K562 (cell line): Measurements from ENCODE around the gene ARHGAP28. TPM values are rescaled to one million over a fixed set of nuclear protein-coding genes. Genes with fewer than 3 reads are reported as not detected.

Experiments
- ATAC-seq: fragments of 200-7000 bp; cut with Tn5 transposase; 3 replicates; pipeline ENCODE4 v1.9.1; 2020; ENCODE audit warnings: moderate library complexity
- BruUV-seq: library from RNA; stranded (reverse); fragments of 400-500 nt; replicated peaks from 2 replicates; lab custom pipeline; 2021; lab: Mats Ljungman, UMichigan
- CTCF ChIA-PET: fragments of 300-600 bp; formaldehyde crosslinking; extraction: SDS; loops from one replicate; lab custom pipeline; 2021; ENCODE audit warnings: low intra/inter-chr PET ratio; lab: Yijun Ruan, JAX
- POLR2A ChIA-PET: fragments of 300-600, 350-650 bp; sonication (Branson Sonifier 250); formaldehyde crosslinking; extraction: SDS; loops from one replicate; lab custom pipeline; 2021; ENCODE audit warnings: antibody characterized with exemption, inconsistent platforms; lab: Yijun Ruan, JAX
- DNase-seq, 4 experiments: peaks; one replicate each; pipeline versions ENCODE4 v3.0.0 to v3.0.0-alpha.2; 2011 to 2018; ENCODE audit warnings: low spot score in 3 of 4, mixed read lengths in 3 of 4; ENCODE audit errors: extremely low read depth in 1 of 4
- FAIRE-seq: peaks from 2 replicates; lab custom pipeline; 2011; peaks lifted over from hg19 to GRCh38; lab: Jason Lieb, UNC
- H2AFZ ChIP-seq: 2 replicates; pipeline ENCODE4 v1.6.0; 2011; ENCODE audit warnings: low read depth, low read length, control low read depth, inconsistent platforms
- H3K27ac ChIP-seq: fragments of 200-600 bp; 3 replicates; pipeline ENCODE4 v1.8.0; 2011; ENCODE audit warnings: low read depth, mild to moderate bottlenecking, control low read depth, inconsistent platforms, low read length, moderate library complexity, mixed read lengths; ENCODE audit errors: extremely low read depth
- H3K27me3 ChIP-seq, 2 experiments: fragments of 300-600 bp in 1 of 2; 2 replicates in 1 of 2; 3 replicates in 1 of 2; pipeline versions ENCODE4 v1.6.0 to v1.8.0; 2011; ENCODE audit warnings: inconsistent platforms in 2 of 2, low read length in 2 of 2, mild to moderate bottlenecking in 1 of 2, mixed read lengths in 1 of 2, moderate library complexity in 1 of 2; ENCODE audit not compliant: control insufficient read depth in 2 of 2, insufficient read depth in 2 of 2
- H3K36me3 ChIP-seq: fragments of 300-600 bp; 3 replicates; pipeline ENCODE4 v1.8.0; 2011; ENCODE audit warnings: mild to moderate bottlenecking, low read length, inconsistent platforms; ENCODE audit not compliant: control insufficient read depth, insufficient read depth
- H3K4me1 ChIP-seq, 2 experiments: fragments of 200-600 bp in 1 of 2; replicated peaks in 1 of 2; 2 replicates in 1 of 2; 3 replicates in 1 of 2; pipeline versions ENCODE4 v1.5.1 to v1.8.0; 2011; ENCODE audit warnings: inconsistent platforms in 2 of 2, low read length in 2 of 2, mild to moderate bottlenecking in 1 of 2, mixed read lengths in 1 of 2, moderate library complexity in 1 of 2; ENCODE audit not compliant: control insufficient read depth in 2 of 2, insufficient read depth in 2 of 2
- H3K4me2 ChIP-seq: 2 replicates; pipeline ENCODE4 v1.6.1; 2011; ENCODE audit warnings: low read length, control low read depth, inconsistent platforms, mixed read lengths; ENCODE audit not compliant: insufficient read depth
- H3K4me3 ChIP-seq: fragments of 200-600 bp; sonication (generic), shearing (Covaris generic); 2 replicates; pipeline ENCODE4 v1.5.1; 2016; ENCODE audit warnings: control low read depth, inconsistent platforms
- H3K79me2 ChIP-seq: fragments of 200-600 bp; 3 replicates; pipeline ENCODE4 v1.8.0; 2011; ENCODE audit warnings: low read length, inconsistent platforms; ENCODE audit not compliant: control insufficient read depth, insufficient read depth
- H3K9ac ChIP-seq, 2 experiments: 2 replicates each; pipeline versions ENCODE4 v1.6.0 to v1.6.1; 2011; ENCODE audit warnings: low read depth in 2 of 2, low read length in 2 of 2, control low read depth in 1 of 2, inconsistent platforms in 1 of 2, mild to moderate bottlenecking in 1 of 2, mixed read lengths in 1 of 2; ENCODE audit not compliant: insufficient read depth in 1 of 2
- H3K9me1 ChIP-seq: one replicate; pipeline ENCODE4 v1.6.0; 2011; ENCODE audit warnings: inconsistent platforms, mild to moderate bottlenecking, low read length, moderate library complexity; ENCODE audit not compliant: control insufficient read depth, insufficient read depth
- H3K9me3 ChIP-seq: replicated peaks from 2 replicates; pipeline ENCODE4 v1.5.1; 2011; ENCODE audit warnings: low read depth, low read length, inconsistent platforms; ENCODE audit not compliant: control insufficient read depth, insufficient read depth
- H4K20me1 ChIP-seq: replicated peaks from 2 replicates; pipeline ENCODE4 v1.6.1; 2011; ENCODE audit warnings: low read length, inconsistent platforms, mixed read lengths; ENCODE audit not compliant: control insufficient read depth, insufficient read depth
- ATF1 ChIP-seq, 2 experiments: fragments of 450-650 bp in 1 of 2; IDR thresholded peaks; 2 replicates each; pipeline ENCODE4 v1.6.1; 2016; ENCODE audit warnings: missing compliant biosample characterization in 1 of 2, missing genetic modification characterization in 1 of 2
- CAMTA2 ChIP-seq: fragments of 250-450 bp; sonication (Bioruptor Pico); conservative IDR thresholded peaks from 2 replicates; pipeline ENCODE4 v1.5.1; 2022
- HSF4 ChIP-seq: fragments of 250-450 bp; sonication (Bioruptor Pico); IDR thresholded peaks from 2 replicates; pipeline ENCODE4 v2.1.2; 2022; ENCODE audit warnings: mild to moderate bottlenecking, moderate library complexity, borderline replicate concordance
- NR2C1 ChIP-seq, 2 experiments: fragments of 450-650 bp; IDR thresholded peaks; 2 replicates each; pipeline ENCODE4 v1.6.1; 2017; ENCODE audit warnings: mild to moderate bottlenecking in 2 of 2, antibody characterized with exemption in 1 of 2, inconsistent platforms in 1 of 2, missing compliant biosample characterization in 1 of 2, missing genetic modification characterization in 1 of 2
- NRF1 ChIP-seq, 2 experiments: fragments of 450-650 bp; IDR thresholded peaks in 1 of 2; conservative IDR thresholded peaks in 1 of 2; 2 replicates each; pipeline ENCODE4 v1.6.1; 2014; ENCODE audit warnings: mild to moderate bottlenecking in 2 of 2
- ZNF12 ChIP-seq: sonication (generic); formaldehyde crosslinking; IDR thresholded peaks from 2 replicates; pipeline ENCODE4 v1.4.0; 2020; ENCODE audit warnings: mild to moderate bottlenecking, missing genetic modification reagents
- ZNF3 ChIP-seq: fragments of 250-450 bp; sonication (Bioruptor Pico); IDR thresholded peaks from 2 replicates; pipeline ENCODE4 v1.5.0; 2021; ENCODE audit warnings: mild to moderate bottlenecking, moderate library complexity
- ZNF431 ChIP-seq: sonication (generic); formaldehyde crosslinking; IDR thresholded peaks from 2 replicates; pipeline ENCODE4 v1.8.0; 2022; ENCODE audit warnings: mild to moderate bottlenecking, missing genetic modification reagents
- ZNF668 ChIP-seq: fragments of 250-450 bp; sonication (Bioruptor Pico); IDR thresholded peaks from 2 replicates; pipeline ENCODE4 v1.8.0; 2022; ENCODE audit warnings: mild to moderate bottlenecking, inconsistent platforms
- WGBS: fragments of 100-300 bp; shearing (Covaris generic); methylation state at CpG from one replicate; pipeline ENCODE4 v1.1.6; 2016; ENCODE audit warnings: low coverage, mixed read lengths; ENCODE audit not compliant: insufficient coverage; ENCODE audit errors: missing lambda C conversion rate; 5-methylcytosine and 5-hydroxymethylcytosine counted together
- in situ Hi-C: fragments of 300-500 bp; cut with MboI; formaldehyde crosslinking; loops from 4 replicates; pipeline ENCODE4 v1.15.0; 2018; ENCODE audit warnings: inconsistent platforms, mixed read lengths
- intact Hi-C: fragments of 100-400 bp; cut with micrococcal nuclease; formaldehyde crosslinking; loops from 2 replicates; pipeline ENCODE4 v1.14.2; 2022
- polyA plus RNA-seq, 8 experiments: library from polyadenylated mRNA; depleted of rRNA in 4 of 8; stranded (reverse) in 5 of 8; unstranded in 3 of 8; fragments of >200 nt; fragmentation: Nextera tagmentation in 2 of 8; fragmentation: Illumina TruSeq in 1 of 8; extraction: Ambion mirVana in 2 of 8; extraction: Trizol in 1 of 8; gene quantifications; 2 replicates each; pipeline versions ENCODE4 v1.2.1 to v1.2.3, GENCODE V29; 2011 to 2014; ENCODE audit warnings: inconsistent platforms in 1 of 8, missing spikeins in 1 of 8
- total RNA-seq, 7 experiments: library from RNA; depleted of rRNA in 6 of 7; stranded (reverse); fragments of >200 nt in 6 of 7; fragmentation: Illumina TruSeq in 2 of 7; extraction: Trizol in 2 of 7; gene quantifications; 2 replicates each; pipeline versions ENCODE4 v1.2.1 to v1.2.3, GENCODE V29; 2011 to 2021; ENCODE audit warnings: low replicate concordance in 1 of 7
- TF ChIP-seq, protein P1 (sequence below): sonication (generic); formaldehyde crosslinking; IDR thresholded peaks from 2 replicates; pipeline ENCODE4 v1.8.1; 2023; ENCODE audit warnings: missing genetic modification reagents, mild to moderate bottlenecking, borderline replicate concordance
- TF ChIP-seq, protein P2 (sequence below), 3 experiments: fragments of 200-800 bp in 1 of 3; fragments of 250-450 bp in 1 of 3; fragments of 450-650 bp in 1 of 3; sonication (Bioruptor Pico) in 1 of 3; sonication (Bioruptor generic) in 1 of 3; formaldehyde crosslinking in 1 of 3; IDR thresholded peaks; 2 replicates each; pipeline versions ENCODE4 v1.6.1 to v1.8.0; 2016 to 2022; ENCODE audit warnings: mild to moderate bottlenecking in 2 of 3, missing genetic modification characterization in 2 of 3, missing compliant biosample characterization in 1 of 3, moderate library complexity in 1 of 3
- TF ChIP-seq, protein P3 (sequence below): fragments of 250-450 bp; sonication (Bioruptor Pico); IDR thresholded peaks from 2 replicates; pipeline ENCODE4 v1.4.0; 2020; ENCODE audit warnings: borderline replicate concordance

The ARHGAP28 gene
- total and polyA plus RNA-seq, 9 of the 15 experiments (the other 6 are each of a cell fraction or from before 2014, with no cell fraction given), result 0.93 to 5.9 (median 5.0) TPM

DNA sequence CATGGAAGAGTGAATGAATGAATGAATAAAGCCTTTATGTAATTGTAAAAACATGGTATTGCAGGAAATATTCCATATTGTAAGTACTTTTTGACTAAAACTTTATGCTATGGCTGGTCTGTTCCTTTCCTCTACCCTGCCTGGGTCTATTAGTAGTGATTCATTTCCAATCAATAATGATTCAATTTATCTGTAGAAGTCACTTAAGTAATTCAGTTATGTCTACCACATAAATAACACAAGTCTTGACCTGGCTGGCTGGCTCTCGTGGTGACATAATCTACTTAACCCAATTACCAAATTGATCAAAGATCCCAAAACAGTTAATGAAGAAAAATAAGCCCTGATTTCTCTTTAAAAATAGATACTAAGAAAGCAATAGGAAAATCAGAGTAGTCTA lies 7.8 kb upstream of the ARHGAP28 start:
- CTCF ChIA-PET, result no interaction called here
- no peak overlapping the region for H3K9ac ChIP-seq
- ATAC-seq (no peak), DNase-seq (no peak), FAIRE-seq (no peak)
- H3K9me1 ChIP-seq, result no peaks in the 10 kb centered on the region
- no peaks in the 10 kb centered on the region for H3K36me3 ChIP-seq
- H3K27me3 ChIP-seq, result no peaks in the 10 kb centered on the region
- BruUV-seq, result no TSS peak
- no peaks in the 10 kb centered on the region for H3K9me3 ChIP-seq
- no peak overlapping the region for H3K4me3 ChIP-seq
- POLR2A ChIA-PET, result interaction anchor here (0.9 kb wide), 1 partner anchor 8 kb away, joined by 3 read pairs; the partner anchor contains the start of gene ARHGAP28
- intact Hi-C loops (no loop called here), in situ Hi-C loops (no loop called here)
- no peak overlapping the region for H3K4me2 ChIP-seq
- no peaks in the 10 kb centered on the region for H3K4me1 ChIP-seq
- no peak overlapping the region for H3K27ac ChIP-seq
- WGBS, result 29% methylated on average over 1 of the region's 1 CpG
- H2AFZ ChIP-seq, result no peak overlapping the region
- H4K20me1 ChIP-seq, result no peaks in the 10 kb centered on the region
- TF ChIP-seq NR2C1 (IDR thresholded peaks at IDR 0.05) (no peak), NR2C1 (tag; IDR thresholded peaks at IDR 0.05) (no peak), CAMTA2 (CRISPR knock-in tag) (no peak), HSF4 (CRISPR knock-in tag) (no peak), ZNF3 (CRISPR knock-in tag) (no peak), ATF1 (CRISPR knock-in tag; IDR thresholded peaks at IDR 0.05) (no peak), ATF1 (tag; IDR thresholded peaks at IDR 0.05) (no peak), NRF1 (conservative IDR thresholded peaks at IDR 0.05 in 1 of 2, IDR thresholded peaks at IDR 0.05 in 1 of 2) (no peak), ZNF12 (CRISPR knock-in tag) (no peak), ZNF431 (CRISPR knock-in tag) (no peak), ZNF668 (CRISPR knock-in tag) (no peak)
- TF ChIP-seq, protein P1, sequence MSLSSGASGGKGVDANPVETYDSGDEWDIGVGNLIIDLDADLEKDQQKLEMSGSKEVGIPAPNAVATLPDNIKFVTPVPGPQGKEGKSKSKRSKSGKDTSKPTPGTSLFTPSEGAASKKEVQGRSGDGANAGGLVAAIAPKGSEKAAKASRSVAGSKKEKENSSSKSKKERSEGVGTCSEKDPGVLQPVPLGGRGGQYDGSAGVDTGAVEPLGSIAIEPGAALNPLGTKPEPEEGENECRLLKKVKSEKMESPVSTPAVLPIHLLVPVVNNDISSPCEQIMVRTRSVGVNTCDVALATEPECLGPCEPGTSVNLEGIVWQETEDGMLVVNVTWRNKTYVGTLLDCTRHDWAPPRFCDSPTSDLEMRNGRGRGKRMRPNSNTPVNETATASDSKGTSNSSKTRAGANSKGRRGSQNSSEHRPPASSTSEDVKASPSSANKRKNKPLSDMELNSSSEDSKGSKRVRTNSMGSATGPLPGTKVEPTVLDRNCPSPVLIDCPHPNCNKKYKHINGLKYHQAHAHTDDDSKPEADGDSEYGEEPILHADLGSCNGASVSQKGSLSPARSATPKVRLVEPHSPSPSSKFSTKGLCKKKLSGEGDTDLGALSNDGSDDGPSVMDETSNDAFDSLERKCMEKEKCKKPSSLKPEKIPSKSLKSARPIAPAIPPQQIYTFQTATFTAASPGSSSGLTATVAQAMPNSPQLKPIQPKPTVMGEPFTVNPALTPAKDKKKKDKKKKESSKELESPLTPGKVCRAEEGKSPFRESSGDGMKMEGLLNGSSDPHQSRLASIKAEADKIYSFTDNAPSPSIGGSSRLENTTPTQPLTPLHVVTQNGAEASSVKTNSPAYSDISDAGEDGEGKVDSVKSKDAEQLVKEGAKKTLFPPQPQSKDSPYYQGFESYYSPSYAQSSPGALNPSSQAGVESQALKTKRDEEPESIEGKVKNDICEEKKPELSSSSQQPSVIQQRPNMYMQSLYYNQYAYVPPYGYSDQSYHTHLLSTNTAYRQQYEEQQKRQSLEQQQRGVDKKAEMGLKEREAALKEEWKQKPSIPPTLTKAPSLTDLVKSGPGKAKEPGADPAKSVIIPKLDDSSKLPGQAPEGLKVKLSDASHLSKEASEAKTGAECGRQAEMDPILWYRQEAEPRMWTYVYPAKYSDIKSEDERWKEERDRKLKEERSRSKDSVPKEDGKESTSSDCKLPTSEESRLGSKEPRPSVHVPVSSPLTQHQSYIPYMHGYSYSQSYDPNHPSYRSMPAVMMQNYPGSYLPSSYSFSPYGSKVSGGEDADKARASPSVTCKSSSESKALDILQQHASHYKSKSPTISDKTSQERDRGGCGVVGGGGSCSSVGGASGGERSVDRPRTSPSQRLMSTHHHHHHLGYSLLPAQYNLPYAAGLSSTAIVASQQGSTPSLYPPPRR (CRISPR knock-in tag), result no peak
- TF ChIP-seq, protein P2, sequence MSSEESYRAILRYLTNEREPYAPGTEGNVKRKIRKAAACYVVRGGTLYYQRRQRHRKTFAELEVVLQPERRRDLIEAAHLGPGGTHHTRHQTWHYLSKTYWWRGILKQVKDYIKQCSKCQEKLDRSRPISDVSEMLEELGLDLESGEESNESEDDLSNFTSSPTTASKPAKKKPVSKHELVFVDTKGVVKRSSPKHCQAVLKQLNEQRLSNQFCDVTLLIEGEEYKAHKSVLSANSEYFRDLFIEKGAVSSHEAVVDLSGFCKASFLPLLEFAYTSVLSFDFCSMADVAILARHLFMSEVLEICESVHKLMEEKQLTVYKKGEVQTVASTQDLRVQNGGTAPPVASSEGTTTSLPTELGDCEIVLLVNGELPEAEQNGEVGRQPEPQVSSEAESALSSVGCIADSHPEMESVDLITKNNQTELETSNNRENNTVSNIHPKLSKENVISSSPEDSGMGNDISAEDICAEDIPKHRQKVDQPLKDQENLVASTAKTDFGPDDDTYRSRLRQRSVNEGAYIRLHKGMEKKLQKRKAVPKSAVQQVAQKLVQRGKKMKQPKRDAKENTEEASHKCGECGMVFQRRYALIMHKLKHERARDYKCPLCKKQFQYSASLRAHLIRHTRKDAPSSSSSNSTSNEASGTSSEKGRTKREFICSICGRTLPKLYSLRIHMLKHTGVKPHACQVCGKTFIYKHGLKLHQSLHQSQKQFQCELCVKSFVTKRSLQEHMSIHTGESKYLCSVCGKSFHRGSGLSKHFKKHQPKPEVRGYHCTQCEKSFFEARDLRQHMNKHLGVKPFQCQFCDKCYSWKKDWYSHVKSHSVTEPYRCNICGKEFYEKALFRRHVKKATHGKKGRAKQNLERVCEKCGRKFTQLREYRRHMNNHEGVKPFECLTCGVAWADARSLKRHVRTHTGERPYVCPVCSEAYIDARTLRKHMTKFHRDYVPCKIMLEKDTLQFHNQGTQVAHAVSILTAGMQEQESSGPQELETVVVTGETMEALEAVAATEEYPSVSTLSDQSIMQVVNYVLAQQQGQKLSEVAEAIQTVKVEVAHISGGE (CRISPR knock-in tag; IDR thresholded peaks at IDR 0.05), result no peak
- TF ChIP-seq, protein P3, sequence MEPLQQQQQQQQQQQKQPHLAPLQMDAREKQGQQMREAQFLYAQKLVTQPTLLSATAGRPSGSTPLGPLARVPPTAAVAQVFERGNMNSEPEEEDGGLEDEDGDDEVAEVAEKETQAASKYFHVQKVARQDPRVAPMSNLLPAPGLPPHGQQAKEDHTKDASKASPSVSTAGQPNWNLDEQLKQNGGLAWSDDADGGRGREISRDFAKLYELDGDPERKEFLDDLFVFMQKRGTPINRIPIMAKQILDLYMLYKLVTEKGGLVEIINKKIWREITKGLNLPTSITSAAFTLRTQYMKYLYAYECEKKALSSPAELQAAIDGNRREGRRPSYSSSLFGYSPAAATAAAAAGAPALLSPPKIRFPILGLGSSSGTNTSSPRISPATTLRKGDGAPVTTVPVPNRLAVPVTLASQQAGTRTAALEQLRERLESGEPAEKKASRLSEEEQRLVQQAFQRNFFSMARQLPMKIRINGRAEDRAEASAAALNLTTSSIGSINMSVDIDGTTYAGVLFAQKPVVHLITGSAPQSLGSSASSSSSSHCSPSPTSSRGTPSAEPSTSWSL (CRISPR knock-in tag), result no peak
- no peaks in the 10 kb centered on the region for H3K79me2 ChIP-seq
